Erythroblast (primary cell): Measurements from ENCODE around the gene SGCA.

Source experiments
- GATA1 ChIP-seq: IDR thresholded peaks from 2 replicates; pipeline ENCODE4 v1.6.1; 2011; ENCODE audit warnings: low read depth, mild to moderate bottlenecking, control low read depth, low read length, moderate library complexity
- POLR2A ChIP-seq: IDR thresholded peaks from 2 replicates; pipeline ENCODE4 v1.6.1; 2011; ENCODE audit warnings: mild to moderate bottlenecking, low read length

GRCh38 chr17:50187751-50188530, 22.1 kb downstream of the SGCA start:
- TF ChIP-seq POLR2A (no peak), GATA1 (no peak)
